Heart right ventricle (tissue), 16 donors: ENCODE data around the gene HOXA1. TPM values are rescaled to one million over a fixed set of nuclear protein-coding genes. Genes with fewer than 3 reads are reported as not detected.

ENCODE experiments used
- ATAC-seq, 8 donors: fragments of 200-7000 bp; cut with Tn5 transposase; one replicate each; pipeline ENCODE4 v1.9.1; 2020; ENCODE audit warnings: mild to moderate bottlenecking in 8 of 8, moderate library complexity in 8 of 8, moderate number of reproducible peaks in 1 of 8
- DNase-seq, 2 donors: peaks; one replicate each; pipeline ENCODE4 v3.0.0-alpha.2; 2020
- H3K27ac ChIP-seq, 10 donors: fragments of 200-600 bp; sonication (generic) in 2 of 10; one replicate each; pipeline versions ENCODE4 v1.5.0 to v1.8.0; 2020 to 2022; ENCODE audit warnings: mild to moderate bottlenecking in 3 of 10
- H3K27me3 ChIP-seq, 7 donors: fragments of 200-600 bp; one replicate each; pipeline ENCODE4 v1.8.0; 2021 to 2022; ENCODE audit warnings: mild to moderate bottlenecking in 2 of 7
- H3K36me3 ChIP-seq, 9 donors: fragments of 200-600 bp; sonication (generic) in 1 of 9; one replicate each; pipeline versions ENCODE4 v1.5.0 to v1.8.0; 2020 to 2022; ENCODE audit warnings: mild to moderate bottlenecking in 2 of 9
- H3K4me1 ChIP-seq, 9 donors: fragments of 200-600 bp; sonication (generic) in 1 of 9; one replicate each; pipeline versions ENCODE4 v1.5.0 to v1.8.0; 2020 to 2022; ENCODE audit warnings: mild to moderate bottlenecking in 4 of 9
- H3K4me3 ChIP-seq, 10 donors: fragments of 200-600 bp; sonication (generic) in 2 of 10; one replicate each; pipeline versions ENCODE4 v1.5.0 to v1.8.0; 2020 to 2022; ENCODE audit warnings: mild to moderate bottlenecking in 7 of 10, moderate library complexity in 2 of 10
- H3K9me3 ChIP-seq, 11 donors: fragments of 200-600 bp in 10 of 11; sonication (generic) in 2 of 11; one replicate each; pipeline versions ENCODE4 v1.5.0 to v1.8.0; 2013 to 2022; ENCODE audit warnings: mild to moderate bottlenecking in 2 of 11, control low read depth in 1 of 11, moderate library complexity in 1 of 11
- CTCF ChIP-seq, 9 donors: fragments of 200-600 bp; sonication (generic) in 2 of 9; IDR thresholded peaks; one replicate each; pipeline versions ENCODE4 v1.5.0 to v1.8.0; 2021 to 2022; ENCODE audit warnings: antibody characterized with exemption in 9 of 9, mild to moderate bottlenecking in 5 of 9, moderate library complexity in 1 of 9
- WGBS, 2 donors: extraction: QIAGEN DNeasy Blood & Tissue Kit; methylation state at CpG; one replicate each; pipeline ENCODE4 v1.1.7; 2013; ENCODE audit warnings: inconsistent platforms in 1 of 2; 5-methylcytosine and 5-hydroxymethylcytosine counted together
- intact Hi-C, 10 donors: fragments of 100-400 bp; cut with DNase I; formaldehyde crosslinking; loops; one replicate each; pipeline versions ENCODE4 v1.11.1 to v1.14.2; 2022
- polyA plus RNA-seq, 2 donors: library from polyadenylated mRNA; stranded (reverse); fragments of 200-250 nt; gene quantifications; one replicate each; pipeline ENCODE4 v1.2.3, GENCODE V29; 2013
- total RNA-seq, 10 donors: library from RNA; stranded (reverse); fragmentation: NEBNext Ultra II Directional in 3 of 10; extraction: Animal tissue kit (Norgen Biotek cat#: 25700) in 3 of 10; gene quantifications; one replicate each; pipeline versions ENCODE4 v1.2.1 to v1.2.4, GENCODE V29; 2021 to 2023
- donor health status: Arrhythmogenic right ventricular cardiomyopathy.
- donor health status: ischemic (EF 13 %, LVEDD 7.1; RV severe dilation, severe dysfunction).
- donor health status: healthy with polysubstance abuse.
- donor health status: DM: no; HTN: yes; CAD: no.
- donor health status: DM: no; HTN: no; CAD: no.
- donor health status: ischemic (EF 25% LVEDD 6.9; RV normal size, moderate dysfunction).
- donor health status: ischemic (EF 25% LVEDD 5.7; RV mildly dilated, moderate dysfunction).
- donor health status: healthy.
- donor health status: DM: yes; HTN: yes; CAD: no.
- donor health status: Ischemic cardiomyopathy.
- donor health status: ischemic (EF 35%, LVEDD 5.7; RV mildly dilated, moderate dysfunction).
- donor health status: nonischemic (EF 11% LVEDD 7.7; RV severe dilation, severe dysfunction).
- donor health status: DM: yes; HTN: yes; CAD: no.
- donor health status: PGD.
- donor health status: ischemic (EF 29% LVEDD 5.4; RV normal size, mild dysfunction).
- donor health status: nonischemic (EF 23%, LVEDD 6.1; RV moderate dilation, normal function).

Gene HOXA1
- total and polyA plus RNA-seq, 12 donors = 0.07 to 0.37 (median 0.15) TPM; not detected in 9

- H3K27me3 ChIP-seq = peaks cover 40 to 100% (median 100%) of the 10 kb centered on the region in 7 donors
- H3K27ac ChIP-seq = peak overlapping the region in 3 of 10 donors; percentile 36 to 60 (median 54)
- no peak for TF ChIP-seq CTCF (IDR thresholded peaks at IDR 0.05)
- H3K4me1 ChIP-seq = peaks cover 0 to 59% (median 25%) of the 10 kb centered on the region in 9 donors
- 11 to 12% methylated on average over 25 of the region's 25 CpGs for WGBS, 2 donors
- DNase-seq = no peak
- no peaks in the 10 kb centered on the region for H3K9me3 ChIP-seq
- intact Hi-C loops = no loop called here
- no peaks in the 10 kb centered on the region for H3K36me3 ChIP-seq
- ATAC-seq = no peak
- peak overlapping the region in 5 of 10 donors; percentile 13 to 40 (median 26) for H3K4me3 ChIP-seq
Measured at GRCh38 chr7:27101171-27101956, 5.6 kb upstream of the HOXA1 start.

- DNase-seq (no peak), ATAC-seq (no peak)
- Histone ChIP-seq H3K4me3 (peak overlapping the region in 3 of 10 donors; percentile 13 to 40 (median 31)), H3K9me3 (no peaks in the 10 kb centered on the region), H3K27me3 (peaks cover 40 to 100% (median 100%) of the 10 kb centered on the region in 7 donors), H3K36me3 (no peaks in the 10 kb centered on the region), H3K4me1 (peaks cover 0 to 58% (median 31%) of the 10 kb centered on the region in 9 donors), H3K27ac (peak overlapping the region in 2 of 10 donors; percentile 54 to 60)
- no peak for TF ChIP-seq CTCF (IDR thresholded peaks at IDR 0.05)
- WGBS, 2 donors = 13 to 20% methylated on average over 8 of the region's 8 CpGs
- intact Hi-C loops = no loop called here
Measured at GRCh38 chr7:27100694-27101170, 4.9 kb upstream of the HOXA1 start.

GRCh38 chr7:27099453-27100370 lies 3.9 kb upstream of the HOXA1 start:
- Histone ChIP-seq H3K27ac (no peak overlapping the region), H3K4me3 (no peak overlapping the region), H3K36me3 (no peaks in the 10 kb centered on the region), H3K4me1 (peaks cover 0 to 57% (median 31%) of the 10 kb centered on the region in 9 donors), H3K27me3 (peaks cover 29 to 100% (median 100%) of the 10 kb centered on the region in 7 donors), H3K9me3 (no peaks in the 10 kb centered on the region)
- intact Hi-C loops = loop anchor here in 1 of 10 donors (5.0 kb wide), 1 partner anchor 33 kb away; the partner anchor contains the start of gene HOXA4
- WGBS, 2 donors = 27 to 36% methylated on average over 8 of the region's 8 CpGs
- TF ChIP-seq CTCF (IDR thresholded peaks at IDR 0.05) = no peak
- DNase-seq (no peak), ATAC-seq (no peak)
